ENCODE results near the gene SNAI3.

- TF ChIP-seq CTCF (IDR thresholded peaks at IDR 0.05): no peak
- peak; percentile 79 for TF ChIP-seq POLR2AphosphoS5 (IDR thresholded peaks at IDR 0.05; ENCODE audit: low read depth, low read length)
- no peak for TF ChIP-seq TCF7L2 (IDR thresholded peaks at IDR 0.05; ENCODE audit: low read depth, low read length)
- TF ChIP-seq REST (IDR thresholded peaks at IDR 0.05; ENCODE audit: insufficient read depth in 1 of 2, low read depth in 2 of 2, low read length in 1 of 2): no peak
Observed at GRCh38 chr16:88662843-88663606, 23.3 kb downstream of the SNAI3 start, which contains the start of gene MVD.
